AG09309 (cell line): Measurements from ENCODE around the gene MYO6.

Source experiments
- DNase-seq: peaks from one replicate; pipeline ENCODE4 v3.0.0-alpha.2; 2010; ENCODE audit warnings: low read depth
- H3K4me3 ChIP-seq: 2 replicates; pipeline ENCODE4 v1.5.1; 2011; ENCODE audit warnings: mild to moderate bottlenecking, low read depth, low read length, moderate library complexity; ENCODE audit not compliant: control insufficient read depth
- TF ChIP-seq, protein P1 (sequence below): IDR thresholded peaks from 2 replicates; pipeline ENCODE4 v1.5.1; 2011; ENCODE audit warnings: mild to moderate bottlenecking, low read depth, low read length, inconsistent platforms; ENCODE audit not compliant: insufficient read depth, control insufficient read depth; ENCODE audit errors: missing control alignments

Gene MYO6

DNA sequence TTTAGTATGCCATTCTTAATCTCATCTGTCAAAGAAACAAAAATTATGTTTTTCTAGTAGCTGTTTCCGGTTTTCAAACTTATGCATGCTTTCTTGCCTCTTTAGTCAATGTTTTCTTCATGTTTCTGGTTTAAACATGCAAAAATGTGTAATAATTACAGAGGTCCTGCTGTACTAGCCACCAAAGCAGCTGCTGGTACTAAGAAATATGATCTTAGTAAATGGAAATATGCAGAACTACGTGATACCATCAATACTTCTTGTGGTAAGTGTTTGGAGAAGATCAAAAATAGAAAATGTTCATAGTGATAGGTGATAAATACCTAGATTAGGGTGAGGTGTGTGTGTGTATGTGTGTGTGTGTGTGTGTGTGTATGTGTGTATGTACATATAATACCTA lies 158.4 kb downstream of the MYO6 start:
- TF ChIP-seq, protein P1, sequence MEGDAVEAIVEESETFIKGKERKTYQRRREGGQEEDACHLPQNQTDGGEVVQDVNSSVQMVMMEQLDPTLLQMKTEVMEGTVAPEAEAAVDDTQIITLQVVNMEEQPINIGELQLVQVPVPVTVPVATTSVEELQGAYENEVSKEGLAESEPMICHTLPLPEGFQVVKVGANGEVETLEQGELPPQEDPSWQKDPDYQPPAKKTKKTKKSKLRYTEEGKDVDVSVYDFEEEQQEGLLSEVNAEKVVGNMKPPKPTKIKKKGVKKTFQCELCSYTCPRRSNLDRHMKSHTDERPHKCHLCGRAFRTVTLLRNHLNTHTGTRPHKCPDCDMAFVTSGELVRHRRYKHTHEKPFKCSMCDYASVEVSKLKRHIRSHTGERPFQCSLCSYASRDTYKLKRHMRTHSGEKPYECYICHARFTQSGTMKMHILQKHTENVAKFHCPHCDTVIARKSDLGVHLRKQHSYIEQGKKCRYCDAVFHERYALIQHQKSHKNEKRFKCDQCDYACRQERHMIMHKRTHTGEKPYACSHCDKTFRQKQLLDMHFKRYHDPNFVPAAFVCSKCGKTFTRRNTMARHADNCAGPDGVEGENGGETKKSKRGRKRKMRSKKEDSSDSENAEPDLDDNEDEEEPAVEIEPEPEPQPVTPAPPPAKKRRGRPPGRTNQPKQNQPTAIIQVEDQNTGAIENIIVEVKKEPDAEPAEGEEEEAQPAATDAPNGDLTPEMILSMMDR = no peak
- H3K4me3 ChIP-seq = no peak overlapping the region
- no peak for DNase-seq

DNA sequence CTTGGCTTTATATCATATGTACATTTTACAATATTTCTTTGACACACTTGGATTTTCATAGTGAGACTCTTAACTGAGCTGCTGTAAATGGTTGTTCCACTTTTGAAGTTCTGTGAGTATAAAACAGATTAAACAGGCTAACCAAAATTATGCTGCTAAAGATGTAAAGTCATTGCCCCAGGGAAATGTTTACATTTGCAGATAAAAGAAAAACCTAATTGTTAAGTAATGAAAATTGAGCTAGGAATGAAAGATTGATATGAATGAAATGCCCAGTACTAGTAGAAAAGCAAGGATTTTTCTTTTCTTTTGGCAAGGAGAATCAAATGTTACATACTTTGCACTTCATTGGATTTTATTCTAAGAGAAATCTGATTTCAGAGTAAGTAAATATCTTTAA lies 164.0 kb downstream of the MYO6 start:
- TF ChIP-seq, protein P1 = no peak
- H3K4me3 ChIP-seq = no peak overlapping the region
- no peak for DNase-seq

DNA sequence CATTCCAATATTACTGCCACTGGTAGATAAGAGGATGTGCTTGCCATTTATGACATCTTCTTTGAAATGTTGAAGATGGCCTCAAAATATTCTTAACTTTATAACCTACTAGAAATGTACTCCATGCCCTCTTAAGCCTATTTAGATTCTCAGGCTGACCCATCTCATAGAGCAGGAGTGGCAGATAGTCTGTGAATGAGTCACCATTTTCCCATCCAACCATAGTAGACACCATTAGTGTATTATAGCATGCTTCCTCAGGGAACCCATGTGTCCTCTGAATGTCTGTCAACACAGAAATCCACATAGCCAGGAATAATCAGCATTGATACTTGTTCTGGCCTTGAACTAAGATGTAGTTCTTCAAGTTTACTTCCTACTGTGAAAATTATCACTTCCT lies 173.2 kb downstream of the MYO6 start:
- no peak overlapping the region for H3K4me3 ChIP-seq
- no peak for DNase-seq
- TF ChIP-seq, protein P1 = no peak

DNA sequence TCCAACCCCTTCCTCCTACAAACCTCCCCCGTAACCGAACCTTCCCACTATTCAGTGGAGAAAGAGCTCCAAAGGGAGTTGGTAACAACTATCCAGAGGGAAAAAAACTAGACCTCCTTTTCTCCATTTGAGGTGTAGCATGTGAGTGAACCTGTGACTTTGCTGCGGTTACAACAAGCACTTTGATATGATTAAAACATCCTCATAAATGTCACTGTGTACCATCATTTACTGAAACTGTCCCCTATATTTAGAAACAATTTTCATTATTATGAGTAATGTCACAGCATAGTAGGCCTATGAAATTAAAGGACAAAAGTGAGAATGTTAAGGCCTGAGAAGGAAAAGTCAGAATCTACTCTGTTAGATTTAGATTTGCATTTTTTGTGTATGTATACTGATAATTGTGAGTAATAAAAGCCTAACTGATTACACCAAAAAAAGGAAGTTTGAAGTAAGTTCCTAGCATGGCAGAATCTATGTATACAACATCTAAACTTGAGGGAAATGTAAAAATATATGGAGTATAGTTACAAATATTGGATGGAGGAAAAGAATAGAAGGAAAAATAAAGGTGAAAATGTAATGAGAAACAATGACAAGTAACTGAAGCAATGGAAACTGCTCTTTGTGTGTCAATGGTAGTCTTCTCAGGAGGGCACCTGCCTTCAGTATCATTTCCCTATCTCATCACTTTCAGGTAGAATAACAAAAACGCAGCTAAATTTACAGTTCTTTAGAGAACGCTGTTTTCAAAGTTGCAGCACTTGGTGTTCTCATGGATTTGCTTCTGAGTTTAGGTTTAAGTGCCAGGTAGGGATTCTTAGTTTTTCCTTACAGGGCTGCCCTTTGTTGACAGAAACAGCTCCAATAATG lies 177.5 kb downstream of the MYO6 start:
- DNase-seq = no peak
- H3K4me3 ChIP-seq = no peak overlapping the region
- TF ChIP-seq, protein P1 = no peak

DNA sequence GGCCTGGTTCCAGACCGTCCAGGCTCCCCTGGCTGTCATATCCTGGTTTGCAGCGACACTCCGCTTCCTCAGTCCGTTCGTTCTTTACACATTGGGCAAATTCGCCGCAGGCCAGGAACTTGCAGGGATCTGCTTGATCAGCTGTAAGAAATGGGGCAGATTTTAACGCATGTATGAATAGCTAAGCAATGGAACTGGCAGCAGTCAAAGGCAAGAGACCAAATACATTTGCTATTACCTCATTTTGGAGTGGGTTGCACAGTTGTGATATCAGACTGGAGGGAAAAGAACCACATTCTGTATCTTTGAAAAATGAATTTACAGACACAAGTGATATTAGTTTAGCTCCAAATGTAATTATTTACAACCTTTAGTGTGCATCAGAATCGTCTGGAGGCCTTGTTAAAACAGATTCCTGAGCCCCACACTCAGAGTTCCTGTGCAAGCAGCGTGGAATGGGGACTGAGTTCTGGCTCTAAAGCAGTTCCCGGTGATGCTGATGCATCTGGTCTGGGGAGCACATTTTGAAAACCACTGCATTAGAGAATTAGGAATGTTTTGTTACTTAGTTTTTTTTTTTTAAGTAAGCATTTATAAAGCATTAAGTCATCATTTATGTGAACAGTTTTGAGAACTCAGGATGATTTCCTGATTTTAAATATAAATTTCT lies 182.1 kb downstream of the MYO6 start:
- DNase-seq = no peak
- TF ChIP-seq, protein P1 = no peak
- H3K4me3 ChIP-seq = no peak overlapping the region

DNA sequence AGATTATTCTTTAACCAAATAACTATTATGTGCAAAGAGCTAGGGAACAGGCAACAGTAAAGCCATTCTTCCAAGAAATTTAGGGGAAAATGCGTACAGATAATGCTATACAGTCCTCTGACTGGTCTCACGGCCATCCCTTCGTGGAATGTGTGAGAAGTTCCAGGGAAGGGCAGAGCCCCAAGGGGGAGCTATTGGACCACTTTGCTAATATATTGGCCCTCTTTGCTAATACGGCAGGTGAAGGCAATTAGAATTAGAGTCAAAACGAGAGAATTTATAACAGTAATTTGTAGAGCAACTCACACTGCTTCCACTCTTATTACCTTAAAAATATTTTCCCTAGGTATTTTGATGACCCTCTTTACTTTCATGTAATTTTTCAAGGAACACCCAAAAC lies 183.0 kb downstream of the MYO6 start:
- TF ChIP-seq, protein P1 = peak; percentile 30
- DNase-seq = no peak
- no peak overlapping the region for H3K4me3 ChIP-seq
